Stimulated activated CD4-positive, alpha-beta T cell treated with anti-CD3 and anti-CD28 coated beads, Interleukin-1b, Interleukin-23, amount 100 ng/mL, for 4 hours (primary cell): ENCODE results near the gene SMTN.

Experiments
- DNase-seq, 2 donors: peaks; one replicate each; pipeline ENCODE4 v3.0.0-alpha.2; 2020; ENCODE audit warnings: low read depth in 2 of 2

SMTN gene

DNA sequence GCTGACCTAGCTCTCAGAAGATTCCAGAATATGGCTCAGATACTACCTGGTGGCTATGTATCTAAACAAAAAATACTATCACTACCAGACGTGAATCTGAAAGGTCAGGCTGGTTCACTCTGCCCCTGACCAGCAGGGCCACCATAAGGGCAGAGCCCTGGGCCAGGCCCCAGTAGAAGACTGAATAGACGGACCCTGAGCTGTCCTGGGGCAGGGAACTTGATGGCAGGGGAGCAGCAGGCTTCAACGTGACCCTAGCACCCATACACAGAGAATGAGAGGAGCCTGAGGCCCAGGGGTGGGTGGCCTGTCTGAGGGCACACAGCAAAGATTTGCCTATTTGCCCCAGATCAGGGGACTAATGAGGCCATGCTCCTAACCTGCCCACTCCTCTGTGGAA lies 72.2 kb downstream of the SMTN start:
- no peak for DNase-seq
